Bronchial epithelial cell (primary cell): ENCODE data around the gene KIAA0753. TPM values are rescaled to one million over a fixed set of nuclear protein-coding genes. Genes with fewer than 3 reads are reported as not detected.

Experiments used
- DNase-seq: peaks from one replicate; pipeline ENCODE4 v3.0.0-alpha.2; 2010; ENCODE audit warnings: low read depth
- FAIRE-seq: peaks from 2 replicates; lab custom pipeline; 2011; peaks lifted over from hg19 to GRCh38; lab: Jason Lieb, UNC
- H3K27me3 ChIP-seq: 2 replicates; pipeline ENCODE4 v1.5.1; 2011; ENCODE audit warnings: low read length; ENCODE audit not compliant: control insufficient read depth, insufficient read depth
- H3K36me3 ChIP-seq: 2 replicates; pipeline ENCODE4 v1.5.1; 2011; ENCODE audit warnings: low read length; ENCODE audit not compliant: control insufficient read depth, insufficient read depth
- H3K4me3 ChIP-seq: 2 replicates; pipeline ENCODE4 v1.5.1; 2011; ENCODE audit warnings: mild to moderate bottlenecking, low read depth, low read length, control low read depth
- CTCF ChIP-seq: IDR thresholded peaks from 2 replicates; pipeline ENCODE4 v1.5.1; 2011; ENCODE audit warnings: mild to moderate bottlenecking, moderate library complexity, low read length, control low read depth, inconsistent platforms; ENCODE audit not compliant: insufficient read depth, severe bottlenecking
- total RNA-seq: library from RNA; depleted of rRNA; stranded (reverse); fragments of >200 nt; gene quantifications from 2 replicates; pipeline ENCODE4 v1.2.1, GENCODE V29; 2014

The KIAA0753 gene
- total RNA-seq, 1 donor from 2014 or later, result 6.6 TPM

GRCh38 chr17:6577686-6578263 is 62.7 kb downstream of the KIAA0753 start:
- Histone ChIP-seq H3K4me3 (no peak overlapping the region), H3K27me3 (no peaks in the 10 kb centered on the region), H3K36me3 (peaks cover 1% of the 10 kb centered on the region)
- TF ChIP-seq CTCF, result no peak
- peak; percentile 87 for DNase-seq
- peak; percentile 68 for FAIRE-seq

DNA sequence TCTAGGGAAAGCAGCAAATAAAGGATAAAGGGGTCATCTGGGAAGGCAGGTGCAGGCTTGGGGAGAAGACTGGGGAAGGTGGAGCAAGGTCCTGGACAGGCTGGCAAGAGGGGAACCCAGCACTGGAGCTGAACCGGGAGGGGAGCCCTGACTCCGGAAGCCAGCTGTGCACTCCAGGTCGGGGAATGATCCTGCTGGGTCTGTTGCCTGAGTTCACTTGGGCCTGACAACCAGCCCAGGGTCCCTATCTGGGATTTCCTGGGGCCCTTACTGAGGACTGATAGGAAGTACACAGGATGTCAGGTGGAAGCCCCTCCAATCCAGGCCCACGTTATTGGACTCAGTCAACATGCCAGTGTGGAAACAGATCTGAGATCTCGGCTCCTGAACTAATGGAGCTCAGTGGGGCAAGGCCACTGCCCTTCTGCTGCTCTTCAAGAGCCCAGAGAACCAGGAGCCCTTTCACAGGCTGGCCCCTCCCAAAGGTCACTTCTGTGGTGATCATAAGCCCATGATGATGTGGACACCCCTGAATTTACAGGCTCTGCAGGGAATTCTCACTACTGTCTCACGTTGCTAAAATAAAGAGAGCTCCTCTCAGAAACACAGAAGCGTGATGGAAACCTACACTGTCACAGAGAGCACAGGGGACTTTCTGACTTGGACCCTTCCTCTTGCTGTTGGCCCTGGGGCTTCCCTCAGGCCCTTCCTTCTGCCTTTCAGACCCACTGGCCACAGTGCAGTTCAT is 64.3 kb downstream of the KIAA0753 start:
- DNase-seq (no peak), FAIRE-seq (peak; percentile 40)
- no peaks in the 10 kb centered on the region for H3K27me3 ChIP-seq
- no peak for TF ChIP-seq CTCF
- H3K36me3 ChIP-seq, result peaks cover 1% of the 10 kb centered on the region
- no peak overlapping the region for H3K4me3 ChIP-seq

DNA sequence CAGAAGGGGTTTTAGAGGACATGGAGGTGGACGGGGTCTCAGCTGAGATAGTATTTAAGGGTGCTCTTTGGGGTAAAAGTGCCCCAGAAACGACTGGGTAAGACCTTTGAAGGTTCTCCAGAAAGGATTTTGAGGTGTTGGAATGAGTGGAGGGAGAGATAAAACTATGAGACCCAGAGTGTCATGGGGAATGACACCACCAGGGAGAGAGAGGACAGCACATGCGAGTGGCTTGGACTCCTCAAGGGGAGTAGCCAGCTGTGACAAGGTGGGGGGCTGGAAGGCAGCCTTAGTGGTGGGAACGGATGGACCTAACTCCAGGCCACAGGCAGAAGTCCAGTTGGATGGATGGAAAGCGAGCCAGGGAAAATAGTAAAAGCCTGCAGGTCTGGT is 64.9 kb downstream of the KIAA0753 start:
- DNase-seq (no peak), FAIRE-seq (no peak)
- TF ChIP-seq CTCF, result no peak
- H3K36me3 ChIP-seq, result peaks cover 1% of the 10 kb centered on the region
- H3K4me3 ChIP-seq, result no peak overlapping the region
- H3K27me3 ChIP-seq, result no peaks in the 10 kb centered on the region

- no peak overlapping the region for H3K4me3 ChIP-seq
Measured at GRCh38 chr17:6574687-6575595, 65.6 kb downstream of the KIAA0753 start.

More at GRCh38 chr17:6574687-6575595, 65.6 kb downstream of the KIAA0753 start:
- Histone ChIP-seq H3K36me3 (peaks cover 1% of the 10 kb centered on the region), H3K27me3 (no peaks in the 10 kb centered on the region)
- TF ChIP-seq CTCF, result no peak
- DNase-seq (peak; percentile 55), FAIRE-seq (no peak)
